ENCODE measurements around the gene SPDYE11. TPM values are rescaled to one million over a fixed set of nuclear protein-coding genes. Genes with fewer than 3 reads are reported as not detected.
"Not testable (repeated sequence)": the region's sequence is repeated elsewhere in the genome, so short reads cannot be mapped to it uniquely, and the experiment has no call there.

Gene SPDYE11
- total RNA-seq (2014; rRNA removed) (not detected in 2 replicates), Bru-seq, nascent RNA (not detected), BruChase-seq, experiment 1, labeled RNA remaining after a 6-hour chase (not detected), BruChase-seq, experiment 2, labeled RNA remaining after a 2-hour chase (not detected)
- long read RNA-seq, partial matches to known transcripts, result 0 of 3 reads
- long read RNA-seq, other reads (novel, unspliced or antisense), result 3 of 3 reads

- H3K9me3 ChIP-seq (ENCODE audit: low read length); H3K4me2 ChIP-seq (ENCODE audit: low read length); H4K20me1 ChIP-seq (ENCODE audit: low read length); H3K9me2 ChIP-seq (replicated peaks; ENCODE audit: low read length); BruUV-seq (replicated peaks); H3K36me3 ChIP-seq (ENCODE audit: low read depth, low read length); POLR2A ChIA-PET (ENCODE audit: unreplicated experiment); H3K27me3 ChIP-seq (ENCODE audit: low read length); H3K27ac ChIP-seq (ENCODE audit: low read length); H3K4me1 ChIP-seq (ENCODE audit: insufficient read depth, low read length); H3F3A ChIP-seq (ENCODE audit: low read length, unreplicated experiment); intact Hi-C loops (cut with micrococcal nuclease); H3K4me3 ChIP-seq (ENCODE audit: low read length); ATAC-seq; H3K79me2 ChIP-seq (ENCODE audit: low read length); H3K9ac ChIP-seq (ENCODE audit: low read length); DNase-seq; H2AFZ ChIP-seq (ENCODE audit: low read length); CTCF ChIA-PET: not testable (repeated sequence)
Measured at GRCh38 chr7:73057811-73058210, at the start of gene SPDYE11. SPDYE11 (minus strand) TSS chr7:73057911; CDS start chr7:73056111, 1,800 bp downstream.

GRCh38 chr7:73085938-73086337 lies 28.2 kb upstream of the SPDYE11 start, which contains the start of gene SPDYE9:
SPDYE9 (minus strand) TSS chr7:73086038; CDS start chr7:73084238, 1,800 bp downstream.
- H3K4me1 ChIP-seq (ENCODE audit: insufficient read depth, low read length); H3K79me2 ChIP-seq (ENCODE audit: low read length); POLR2A ChIA-PET (ENCODE audit: unreplicated experiment); H2AFZ ChIP-seq (ENCODE audit: low read length); H3K27ac ChIP-seq (ENCODE audit: low read length); H4K20me1 ChIP-seq (ENCODE audit: low read length); H3K4me2 ChIP-seq (ENCODE audit: low read length); H3K4me3 ChIP-seq (ENCODE audit: low read length); H3F3A ChIP-seq (ENCODE audit: low read length, unreplicated experiment); BruUV-seq (replicated peaks); CTCF ChIA-PET; H3K9ac ChIP-seq (ENCODE audit: low read length); H3K36me3 ChIP-seq (ENCODE audit: low read depth, low read length); H3K9me2 ChIP-seq (replicated peaks; ENCODE audit: low read length); intact Hi-C loops (cut with micrococcal nuclease); H3K9me3 ChIP-seq (ENCODE audit: low read length); H3K27me3 ChIP-seq (ENCODE audit: low read length); DNase-seq; ATAC-seq: not testable (repeated sequence)

GRCh38 chr7:73029666-73030065 lies 28.0 kb downstream of the SPDYE11 start, which contains the start of gene SPDYE8:
SPDYE8 (minus strand) TSS chr7:73029766; CDS start chr7:73027966, 1,800 bp downstream.
- ATAC-seq; H3K9ac ChIP-seq (ENCODE audit: low read length); H3K4me1 ChIP-seq (ENCODE audit: insufficient read depth, low read length); H3K9me2 ChIP-seq (replicated peaks; ENCODE audit: low read length); DNase-seq; H3K27ac ChIP-seq (ENCODE audit: low read length); H4K20me1 ChIP-seq (ENCODE audit: low read length); intact Hi-C loops (cut with micrococcal nuclease); H2AFZ ChIP-seq (ENCODE audit: low read length); H3K36me3 ChIP-seq (ENCODE audit: low read depth, low read length); H3K9me3 ChIP-seq (ENCODE audit: low read length); CTCF ChIA-PET; BruUV-seq (replicated peaks); POLR2A ChIA-PET (ENCODE audit: unreplicated experiment); H3K4me2 ChIP-seq (ENCODE audit: low read length); H3K4me3 ChIP-seq (ENCODE audit: low read length); H3K79me2 ChIP-seq (ENCODE audit: low read length); H3K27me3 ChIP-seq (ENCODE audit: low read length); H3F3A ChIP-seq (ENCODE audit: low read length, unreplicated experiment): not testable (repeated sequence)

GRCh38 chr7:73006491-73006890 lies 51.2 kb downstream of the SPDYE11 start:
- intact Hi-C loops (cut with micrococcal nuclease); H3K9ac ChIP-seq (ENCODE audit: low read length); BruUV-seq (replicated peaks); CTCF ChIA-PET; H3K27ac ChIP-seq (ENCODE audit: low read length); H4K20me1 ChIP-seq (ENCODE audit: low read length); H3K4me1 ChIP-seq (ENCODE audit: insufficient read depth, low read length); H3K79me2 ChIP-seq (ENCODE audit: low read length); H3K9me3 ChIP-seq (ENCODE audit: low read length); ATAC-seq; DNase-seq; H3K36me3 ChIP-seq (ENCODE audit: low read depth, low read length); H2AFZ ChIP-seq (ENCODE audit: low read length); H3K27me3 ChIP-seq (ENCODE audit: low read length); H3F3A ChIP-seq (ENCODE audit: low read length, unreplicated experiment); POLR2A ChIA-PET (ENCODE audit: unreplicated experiment); H3K9me2 ChIP-seq (replicated peaks; ENCODE audit: low read length): not testable (repeated sequence)
- peak overlapping the region; percentile 63 for H3K4me3 ChIP-seq (ENCODE audit: low read length)
- peak overlapping the region; percentile 70 for H3K4me2 ChIP-seq (ENCODE audit: low read length)

- DNase-seq (peak; percentile 68), ATAC-seq (peak; percentile 87)
- CTCF ChIA-PET; H3K9me2 ChIP-seq (replicated peaks; ENCODE audit: low read length); H3K36me3 ChIP-seq (ENCODE audit: low read depth, low read length); BruUV-seq (replicated peaks); H3F3A ChIP-seq (ENCODE audit: low read length, unreplicated experiment); H3K79me2 ChIP-seq (ENCODE audit: low read length); H3K27me3 ChIP-seq (ENCODE audit: low read length); intact Hi-C loops (cut with micrococcal nuclease); H3K4me1 ChIP-seq (ENCODE audit: insufficient read depth, low read length); POLR2A ChIA-PET (ENCODE audit: unreplicated experiment); H4K20me1 ChIP-seq (ENCODE audit: low read length); H3K9me3 ChIP-seq (ENCODE audit: low read length): not testable (repeated sequence)
- H3K4me2 ChIP-seq (ENCODE audit: low read length), result peak overlapping the region; percentile 59; the same call in 1 of the 2 replicates
- peak overlapping the region; percentile 75 for H3K9ac ChIP-seq (ENCODE audit: low read length)
- peak overlapping the region; percentile 73; the same call in 1 of the 2 replicates for H2AFZ ChIP-seq (ENCODE audit: low read length)
- H3K4me3 ChIP-seq (ENCODE audit: low read length), result peak overlapping the region; percentile 67
- peak overlapping the region; percentile 49; the same call in 1 of the 2 replicates for H3K27ac ChIP-seq (ENCODE audit: low read length)
Measured at GRCh38 chr7:73005693-73006447, 51.8 kb downstream of the SPDYE11 start.

- H3K4me3 ChIP-seq (ENCODE audit: low read length), result peak overlapping the region; percentile 67
- H3K36me3 ChIP-seq (ENCODE audit: low read depth, low read length); BruUV-seq (replicated peaks); POLR2A ChIA-PET (ENCODE audit: unreplicated experiment); H3K79me2 ChIP-seq (ENCODE audit: low read length); intact Hi-C loops (cut with micrococcal nuclease); H3K4me1 ChIP-seq (ENCODE audit: insufficient read depth, low read length); H4K20me1 ChIP-seq (ENCODE audit: low read length); H3F3A ChIP-seq (ENCODE audit: low read length, unreplicated experiment); H3K27me3 ChIP-seq (ENCODE audit: low read length); DNase-seq; H3K9me2 ChIP-seq (replicated peaks; ENCODE audit: low read length); H3K9me3 ChIP-seq (ENCODE audit: low read length); CTCF ChIA-PET: not testable (repeated sequence)
- peak; percentile 88 for ATAC-seq
- peak overlapping the region; percentile 75 for H3K9ac ChIP-seq (ENCODE audit: low read length)
- peak overlapping the region; percentile 73; the same call in 1 of the 2 replicates for H2AFZ ChIP-seq (ENCODE audit: low read length)
- peak overlapping the region; percentile 49; the same call in 1 of the 2 replicates for H3K27ac ChIP-seq (ENCODE audit: low read length)
- peak overlapping the region; percentile 59; the same call in 1 of the 2 replicates for H3K4me2 ChIP-seq (ENCODE audit: low read length)
Measured at GRCh38 chr7:73005356-73005692, 52.4 kb downstream of the SPDYE11 start.

Measured in PC-3 (cell line).